Head of caudate nucleus (tissue), 42 donors: ENCODE measurements around the gene SNIP1.
"Not testable (repeated sequence)": the region's sequence is repeated elsewhere in the genome, so short reads cannot be mapped to it uniquely, and the experiment has no call there.

Experiments used
- DNase-seq, 42 donors: peaks; one replicate each; pipeline versions ENCODE4 v3.0.0 to v3.0.0-alpha.2; 2020 to 2021; ENCODE audit warnings: mixed read lengths in 7 of 42
- intact Hi-C: fragments of 100-400 bp; cut with DNase I; formaldehyde crosslinking; loops from one replicate; pipeline ENCODE4 v1.15.0; 2022

SNIP1 gene

GRCh38 chr1:37553927-37554808, at the start of gene SNIP1:
Gene SNIP1 (minus strand): TSS chr1:37554293. CDS start chr1:37554229, 64 bp downstream.
- intact Hi-C loops, result no loop called here
- DNase-seq, result peak; percentile 79 to 99 (median 97)

DNA sequence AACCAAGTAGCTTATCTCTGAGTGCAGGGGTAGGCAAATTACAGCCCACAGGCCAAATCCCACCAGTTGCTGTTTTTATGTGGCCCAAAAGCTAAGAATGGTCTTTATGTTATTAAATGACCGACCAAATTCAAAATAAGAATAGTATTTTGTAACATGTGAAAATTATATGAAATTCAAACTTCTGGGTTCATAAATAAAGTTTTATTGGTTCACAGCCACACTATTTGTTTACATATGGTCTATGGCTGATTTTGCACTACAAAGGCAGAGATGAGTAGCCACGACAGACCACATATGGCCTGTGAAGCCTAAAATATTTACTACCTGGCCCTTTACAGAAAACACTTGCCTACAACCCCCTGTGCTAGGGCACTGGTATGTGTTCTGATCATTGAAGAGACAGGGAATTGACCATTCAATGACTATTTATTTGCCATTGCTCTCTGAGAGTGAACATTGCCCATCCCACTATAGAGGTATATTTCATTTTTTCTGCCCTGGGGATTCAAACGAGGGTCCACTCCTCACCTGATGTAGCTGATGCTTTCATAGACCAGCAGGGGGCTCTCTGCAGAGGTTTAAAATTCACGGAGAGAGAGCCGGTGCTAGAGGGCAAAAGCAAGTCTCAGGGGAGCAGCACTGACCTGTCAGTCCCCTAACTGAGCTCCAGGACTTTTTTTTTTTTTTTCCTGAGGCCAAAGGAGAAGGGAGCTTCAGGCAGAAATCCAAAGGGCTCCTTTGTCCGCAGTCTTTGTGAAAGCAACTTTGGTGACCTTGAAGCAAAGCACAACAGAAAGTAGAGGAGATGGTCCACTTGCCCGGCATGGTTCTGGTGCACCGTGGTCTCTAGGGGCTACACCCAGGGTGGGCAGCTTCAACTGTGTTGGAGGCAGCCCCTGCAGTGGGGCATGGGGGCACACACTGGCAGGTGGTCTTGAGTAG, 48.9 kb upstream of the SNIP1 start:
- peak in 25 of 42 donors; percentile 15 to 66 (median 34) for DNase-seq
- intact Hi-C loops, result loop anchor here (10.0 kb wide), 1 partner anchor 262 kb away; no protein-coding TSS in a partner anchor

DNA sequence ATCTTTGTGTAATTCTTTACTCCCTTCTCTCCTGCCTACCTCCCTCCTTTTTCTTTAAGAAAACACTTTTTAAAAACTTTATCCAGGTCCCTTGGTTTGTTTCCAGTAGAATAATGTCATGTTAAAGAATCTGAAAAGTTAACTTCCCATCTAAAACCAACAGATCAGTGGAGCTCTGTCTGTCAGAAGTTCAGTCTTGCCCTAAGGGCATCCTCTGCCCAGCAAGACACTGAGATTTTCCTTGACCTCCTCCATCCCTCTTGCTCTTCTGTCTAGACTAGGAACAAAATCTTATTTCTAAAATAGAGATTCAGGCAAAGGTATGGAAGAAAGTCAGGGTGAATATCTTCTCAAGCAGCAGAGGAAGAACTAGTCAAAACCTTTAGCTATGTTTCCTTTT, 47.3 kb upstream of the SNIP1 start:
- intact Hi-C loops, result loop anchor here (10.0 kb wide), 1 partner anchor 263 kb away; no protein-coding TSS in a partner anchor

GRCh38 chr1:37599940-37600339, 45.8 kb upstream of the SNIP1 start:
- DNase-seq, result no peak
- intact Hi-C loops, result loop anchor here (5.0 to 10.0 kb wide), 4 partner anchors 43 to 265 kb away; partner anchors contain the start of gene DNALI1

More for the DNA sequence above, 47.3 kb upstream of the SNIP1 start:
- no peak for DNase-seq

DNA sequence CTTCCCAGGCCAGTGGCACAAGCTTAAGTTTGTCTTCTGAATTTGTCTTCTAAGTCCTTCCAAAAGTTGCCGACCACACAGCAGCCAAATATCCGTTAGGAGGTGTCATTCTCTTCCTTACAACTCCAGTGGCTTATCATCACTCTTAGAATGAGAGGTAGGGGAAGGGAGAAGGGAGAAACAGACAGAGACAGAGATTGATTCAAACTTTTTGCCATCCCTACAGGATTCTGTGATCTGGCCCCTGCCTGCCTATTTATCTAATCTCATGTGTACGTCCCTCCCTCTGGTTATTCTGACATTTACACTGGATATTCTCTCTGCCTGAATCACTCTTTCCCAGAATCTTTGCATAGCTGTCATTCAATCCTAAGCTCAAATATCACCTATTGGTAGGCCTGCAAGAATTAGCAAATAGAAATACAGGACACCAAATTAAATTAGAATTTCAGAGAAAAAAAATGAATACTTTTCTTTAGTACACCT, 42.1 kb upstream of the SNIP1 start:
- no peak for DNase-seq
- intact Hi-C loops, result loop anchor here (5.0 kb wide), 3 partner anchors 39 to 86 kb away; partner anchors contain the start of gene DNALI1

DNA sequence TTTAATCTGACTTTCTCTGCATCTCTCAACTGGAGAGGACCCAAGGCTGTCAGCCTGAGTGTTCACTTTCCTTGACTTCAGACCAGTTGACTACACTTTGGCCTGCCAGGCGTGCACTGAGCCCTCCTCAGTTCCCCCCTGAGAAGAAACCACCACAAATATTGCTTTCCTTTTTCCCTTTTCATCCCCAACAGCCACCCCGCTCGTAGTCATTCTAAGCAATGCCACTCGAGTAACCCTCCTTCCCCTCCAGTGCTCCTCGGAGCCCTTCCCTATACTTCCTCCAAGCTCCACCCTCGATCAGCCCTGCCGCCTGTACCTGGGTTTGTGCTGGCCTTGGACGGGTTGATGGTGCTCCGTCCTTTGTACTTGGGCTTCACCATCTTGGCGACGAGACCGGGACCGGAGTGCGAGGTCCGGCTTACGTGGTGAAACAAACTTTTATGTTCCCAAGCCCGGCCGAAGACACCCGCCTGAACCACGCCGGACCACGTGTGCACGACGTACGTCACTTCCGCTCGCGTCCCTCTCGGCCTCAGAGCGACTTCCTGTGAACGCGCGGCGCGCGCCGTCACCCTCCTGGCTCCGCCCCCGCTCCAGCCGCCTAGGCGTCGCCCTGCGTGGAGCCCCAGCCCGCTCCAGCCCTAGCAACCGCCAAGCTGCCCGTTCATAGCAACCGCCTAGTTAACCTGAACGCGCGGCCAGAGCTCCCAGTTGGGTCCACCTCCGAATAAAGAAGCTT, 41.5 kb upstream of the SNIP1 start, which contains the start of gene GNL2:
GNL2 (minus strand) TSS at position 498 of the 742 bp plus-strand sequence; CDS start at position 383, 115 bp downstream.
- intact Hi-C loops, result loop anchor here (5.0 kb wide), 3 partner anchors 38 to 87 kb away; partner anchors contain the start of gene DNALI1
- DNase-seq, result peak; percentile 93 to 99 (median 97)

GRCh38 chr1:37593726-37594125, 39.6 kb upstream of the SNIP1 start:
- no peak for DNase-seq
- intact Hi-C loops, result no loop called here

DNA sequence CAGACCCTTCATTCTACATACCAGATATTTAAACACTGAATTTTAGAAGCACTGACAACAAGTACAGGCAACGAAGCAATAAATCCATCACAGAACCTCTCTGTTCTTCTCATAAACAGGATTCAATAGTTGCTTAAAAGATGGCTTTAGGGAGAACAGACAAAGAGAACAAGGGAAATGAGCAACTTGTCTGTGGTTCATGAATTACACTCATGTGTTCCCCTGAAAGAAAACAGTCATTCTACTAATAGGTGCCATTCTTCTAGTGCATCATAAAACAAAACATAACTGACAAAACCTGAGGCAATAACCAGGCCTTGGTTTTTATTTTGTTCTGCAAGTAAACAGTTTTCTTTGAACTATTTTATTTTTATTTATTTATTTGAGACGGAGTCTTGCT, 34.8 kb upstream of the SNIP1 start:
- intact Hi-C loops, result no loop called here
- DNase-seq, result no peak

DNA sequence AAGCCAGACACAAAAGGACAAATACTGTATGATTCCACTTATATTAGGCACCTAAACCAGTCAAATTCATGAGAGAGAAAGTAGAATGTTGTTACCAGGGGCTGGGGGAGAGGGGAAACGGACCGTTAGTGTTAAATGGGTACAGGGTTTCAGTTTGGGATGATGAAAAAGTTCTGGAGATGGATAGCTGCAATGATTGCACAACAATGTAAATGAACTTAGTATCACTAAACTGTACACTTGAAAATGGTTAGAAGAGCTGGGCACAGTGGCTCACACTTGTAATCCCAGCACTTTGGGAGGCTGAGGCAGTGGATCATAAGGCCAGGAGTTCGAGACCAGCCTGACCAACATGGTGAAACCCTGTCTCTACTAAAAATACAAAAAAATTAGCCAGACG, 30.5 kb upstream of the SNIP1 start:
- intact Hi-C loops, DNase-seq: not testable (repeated sequence)

GRCh38 chr1:37575692-37576091, 21.6 kb upstream of the SNIP1 start:
- no peak for DNase-seq
- intact Hi-C loops, result no loop called here

DNA sequence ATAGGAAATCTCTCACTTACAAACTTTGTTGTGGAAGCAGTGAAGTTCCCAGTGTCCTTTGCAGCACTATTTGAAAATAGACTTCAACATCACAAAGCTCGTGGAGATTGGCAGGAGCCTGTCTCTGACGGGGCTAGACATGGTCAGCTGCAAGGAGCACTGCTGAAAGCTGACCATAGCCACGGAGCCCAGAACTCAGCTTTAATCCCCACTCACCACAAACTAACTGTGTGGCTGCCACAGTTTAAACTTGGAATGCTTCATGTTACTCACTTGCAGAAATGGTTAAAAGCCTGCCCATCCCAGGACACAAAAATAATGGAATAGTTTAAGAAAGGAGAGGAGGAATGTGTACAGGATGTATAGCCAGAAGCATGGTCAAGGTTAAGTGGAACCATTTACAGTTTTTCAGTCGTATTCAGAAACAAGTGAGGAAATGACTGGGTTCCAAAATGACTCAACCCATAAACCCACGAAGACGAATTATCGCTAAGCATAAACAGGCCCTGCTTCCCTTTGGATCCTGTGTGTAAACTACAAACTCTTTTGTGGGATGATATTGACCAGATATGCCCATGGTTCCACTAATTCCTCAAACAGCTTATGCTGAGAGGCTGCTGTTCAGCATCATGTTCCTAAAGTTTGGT, 20.9 kb upstream of the SNIP1 start:
- DNase-seq, result no peak

GRCh38 chr1:37570528-37571334, 16.6 kb upstream of the SNIP1 start:
- DNase-seq, result no peak
- intact Hi-C loops, result no loop called here

More for the DNA sequence above, 20.9 kb upstream of the SNIP1 start:
- intact Hi-C loops, result no loop called here

DNA sequence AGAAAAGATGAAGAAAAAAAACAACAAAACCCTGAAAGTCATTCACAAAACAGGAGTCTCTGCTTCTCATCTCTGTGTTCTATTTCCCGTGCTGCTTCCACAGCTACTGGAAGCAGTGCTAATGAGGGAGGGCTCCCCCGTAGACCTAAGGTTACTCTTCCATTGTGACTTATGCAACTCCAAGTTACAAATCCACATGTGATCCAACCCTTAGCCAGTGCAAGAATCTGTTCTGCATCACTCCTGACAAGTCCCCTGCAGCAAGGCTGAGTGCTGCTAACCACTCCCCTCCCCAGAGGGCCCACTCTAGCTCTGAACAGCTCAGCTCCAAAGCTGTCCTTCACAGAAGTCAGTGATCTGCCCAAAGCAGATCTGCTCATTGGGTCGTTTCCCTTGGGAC, 12.9 kb upstream of the SNIP1 start:
- no peak for DNase-seq
- intact Hi-C loops, result no loop called here

DNA sequence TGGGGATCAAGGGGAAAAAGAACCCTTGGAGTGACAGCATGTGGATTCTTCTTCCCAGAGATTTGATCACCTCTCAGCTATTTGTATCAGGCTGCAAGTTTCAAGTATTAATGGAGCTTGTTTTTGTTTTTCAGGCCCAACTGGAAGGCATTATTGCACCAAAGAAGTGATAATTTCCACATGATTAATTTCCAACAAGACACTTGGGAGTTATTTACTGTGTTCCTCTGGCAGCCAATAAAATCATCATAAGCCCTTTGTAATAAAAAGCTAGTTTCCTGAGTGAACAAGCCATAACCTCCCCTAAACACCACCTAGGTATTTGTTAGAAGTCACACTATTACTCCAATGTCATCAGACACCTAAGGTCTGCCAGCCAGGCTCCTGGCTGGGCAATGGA, 10.8 kb upstream of the SNIP1 start:
- DNase-seq, result no peak
- intact Hi-C loops, result no loop called here

GRCh38 chr1:37562984-37563383, 8.9 kb upstream of the SNIP1 start:
- intact Hi-C loops, result no loop called here
- no peak for DNase-seq

DNA sequence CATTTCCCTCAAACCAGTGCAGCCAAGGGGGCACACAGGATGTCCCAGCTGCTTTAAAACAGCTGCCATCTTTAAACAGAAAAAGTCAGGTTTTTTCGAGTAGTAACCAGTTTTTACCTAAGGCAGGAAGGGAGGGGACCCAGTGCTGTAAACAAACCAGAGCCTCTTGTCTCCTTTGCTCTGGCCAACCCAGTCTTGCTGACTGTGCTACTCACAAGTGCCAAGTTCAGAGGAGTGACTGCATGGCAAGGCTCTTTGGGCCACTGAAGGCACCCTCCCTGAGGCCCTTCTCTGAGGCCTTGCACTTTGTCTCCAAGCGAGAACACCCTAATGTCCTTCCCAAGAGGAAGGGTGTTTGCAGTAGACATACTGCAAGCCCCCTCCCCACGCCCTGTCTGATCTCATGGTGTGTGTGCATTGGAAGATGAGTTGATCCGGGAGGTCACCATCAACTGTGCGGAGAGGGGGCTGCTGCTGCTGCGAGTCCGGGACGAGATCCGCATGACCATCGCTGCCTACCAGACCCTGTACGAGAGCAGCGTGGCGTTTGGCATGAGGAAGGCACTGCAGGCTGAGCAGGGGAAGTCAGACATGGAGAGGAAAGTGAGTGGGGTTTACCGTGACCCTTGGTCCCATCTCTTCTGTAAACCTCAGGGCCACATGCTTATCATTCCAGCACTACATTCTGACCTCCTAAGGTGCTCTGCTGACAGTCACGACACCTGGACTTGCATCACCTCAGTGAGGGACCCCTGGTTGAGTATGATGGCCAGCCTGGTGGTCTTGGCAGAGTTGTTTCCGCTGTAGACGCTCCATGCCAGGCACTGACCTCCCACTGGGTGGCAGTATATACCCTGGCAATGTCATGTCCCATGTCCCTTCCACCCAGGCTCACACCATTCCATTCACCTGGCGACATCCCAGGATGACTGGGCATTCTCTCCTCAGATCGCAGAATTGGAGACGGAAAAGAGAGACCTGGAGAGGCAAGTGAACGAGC, 7.3 kb upstream of the SNIP1 start:
- no peak for DNase-seq
- intact Hi-C loops, result no loop called here
